Measurements from ENCODE around the gene PTPRN2. TPM values are rescaled to one million over a fixed set of nuclear protein-coding genes. Genes with fewer than 3 reads are reported as not detected.

PTPRN2 gene
- total RNA-seq, 1 experiment from 2014 or later, result 2.1 TPM

DNA sequence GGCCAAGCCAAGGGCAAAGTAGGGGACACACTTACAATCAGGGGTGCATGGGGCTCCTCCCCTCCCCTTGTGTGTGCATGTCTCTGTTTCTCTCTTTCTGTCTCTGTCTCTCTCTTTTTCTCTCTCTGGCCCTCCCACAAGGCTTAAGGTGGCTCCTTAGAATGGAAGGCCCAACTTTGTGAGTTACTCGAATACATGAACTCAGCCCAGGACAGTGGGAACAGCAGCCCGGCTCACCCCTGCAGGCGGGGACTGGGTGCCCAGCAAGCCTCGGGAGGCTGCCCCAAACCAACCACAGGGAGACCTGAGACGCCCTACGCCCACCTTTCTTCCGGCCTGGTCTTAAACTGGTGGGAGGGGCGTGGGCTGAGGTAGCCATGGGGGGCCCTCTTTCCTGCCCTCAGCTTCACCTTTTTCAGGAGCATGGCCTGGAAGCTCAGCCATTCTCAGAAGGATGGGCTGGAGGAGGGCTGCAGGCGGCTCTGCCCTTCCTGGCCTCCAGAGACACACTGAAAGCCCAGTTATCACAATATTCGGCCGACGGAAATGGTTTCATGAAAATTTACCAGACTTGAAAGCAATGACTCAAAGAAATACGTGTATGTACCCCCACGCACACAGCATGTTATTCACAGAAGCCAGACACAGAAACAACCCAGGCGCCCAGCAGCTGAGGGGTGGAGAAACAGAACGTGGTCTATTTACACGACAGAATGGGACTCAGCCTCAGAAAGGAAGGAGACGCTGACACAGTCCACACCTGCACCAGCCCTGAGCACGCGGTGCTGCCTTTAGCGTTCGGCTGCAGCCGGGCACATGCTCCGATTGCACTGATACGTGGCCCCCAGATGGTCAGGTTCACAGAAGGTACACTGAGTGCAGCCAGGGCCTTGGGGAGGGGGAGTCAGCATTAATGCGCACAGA lies 229.5 kb downstream of the PTPRN2 start:
- POLR2A ChIA-PET, result no interaction called here
- no peaks in the 10 kb centered on the region for H3K4me1 ChIP-seq (ENCODE audit: control insufficient read depth in 1 of 2, insufficient read depth in 2 of 2, low read length in 2 of 2)
- BruUV-seq (replicated peaks), result no TSS peak
- no peak overlapping the region for H3K4me2 ChIP-seq (ENCODE audit: low read length)
- TF ChIP-seq ZNF274 (IDR thresholded peaks at IDR 0.05; ENCODE audit: low read depth, low read length) (no peak), SRF (IDR thresholded peaks at IDR 0.05; ENCODE audit: low read depth) (no peak), MAX (IDR thresholded peaks at IDR 0.05) (no peak), CEBPB (IDR thresholded peaks at IDR 0.05; ENCODE audit: low read depth) (no peak), ATF3 (IDR thresholded peaks at IDR 0.05) (no peak), JUND (IDR thresholded peaks at IDR 0.05) (no peak), EZH2phosphoT487 (IDR thresholded peaks at IDR 0.05; ENCODE audit: borderline replicate concordance) (no peak), FOSL1 (IDR thresholded peaks at IDR 0.05; ENCODE audit: low read depth) (no peak), YY1 (IDR thresholded peaks at IDR 0.05; ENCODE audit: extremely low read depth, insufficient replicate concordance, low read depth, low read length) (no peak), POLR2A (IDR thresholded peaks at IDR 0.05; ENCODE audit: borderline replicate concordance, extremely low read depth, insufficient read depth, insufficient read length) (no peak), ELF1 (IDR thresholded peaks at IDR 0.05; ENCODE audit: borderline replicate concordance, low read depth) (no peak), TCF7L2 (IDR thresholded peaks at IDR 0.05; ENCODE audit: borderline replicate concordance, extremely low read depth, insufficient read depth, insufficient read length) (no peak), SIN3A (IDR thresholded peaks at IDR 0.05; ENCODE audit: low read depth) (no peak), EGR1 (IDR thresholded peaks at IDR 0.05; ENCODE audit: low read depth) (no peak), ZFX (IDR thresholded peaks at IDR 0.05) (no peak)
- TF ChIP-seq, protein P1, sequence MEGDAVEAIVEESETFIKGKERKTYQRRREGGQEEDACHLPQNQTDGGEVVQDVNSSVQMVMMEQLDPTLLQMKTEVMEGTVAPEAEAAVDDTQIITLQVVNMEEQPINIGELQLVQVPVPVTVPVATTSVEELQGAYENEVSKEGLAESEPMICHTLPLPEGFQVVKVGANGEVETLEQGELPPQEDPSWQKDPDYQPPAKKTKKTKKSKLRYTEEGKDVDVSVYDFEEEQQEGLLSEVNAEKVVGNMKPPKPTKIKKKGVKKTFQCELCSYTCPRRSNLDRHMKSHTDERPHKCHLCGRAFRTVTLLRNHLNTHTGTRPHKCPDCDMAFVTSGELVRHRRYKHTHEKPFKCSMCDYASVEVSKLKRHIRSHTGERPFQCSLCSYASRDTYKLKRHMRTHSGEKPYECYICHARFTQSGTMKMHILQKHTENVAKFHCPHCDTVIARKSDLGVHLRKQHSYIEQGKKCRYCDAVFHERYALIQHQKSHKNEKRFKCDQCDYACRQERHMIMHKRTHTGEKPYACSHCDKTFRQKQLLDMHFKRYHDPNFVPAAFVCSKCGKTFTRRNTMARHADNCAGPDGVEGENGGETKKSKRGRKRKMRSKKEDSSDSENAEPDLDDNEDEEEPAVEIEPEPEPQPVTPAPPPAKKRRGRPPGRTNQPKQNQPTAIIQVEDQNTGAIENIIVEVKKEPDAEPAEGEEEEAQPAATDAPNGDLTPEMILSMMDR (IDR thresholded peaks at IDR 0.05 in 2 of 3, conservative IDR thresholded peaks at IDR 0.05 in 1 of 3; ENCODE audit: borderline replicate concordance in 1 of 3, insufficient read depth in 1 of 3, low read depth in 2 of 3, low read length in 2 of 3), result no peak
- H3K9me3 ChIP-seq (ENCODE audit: control insufficient read depth in 1 of 2, insufficient read depth in 1 of 2, low read depth in 1 of 2, low read length in 2 of 2), result no peaks in the 10 kb centered on the region
- no peak overlapping the region for H3K27ac ChIP-seq (ENCODE audit: low read depth, low read length)
- ATAC-seq (no peak), DNase-seq (ENCODE audit: low read depth, low spot score) (no peak)
- RAD21 ChIA-PET (ENCODE audit: low non-redundant PET in 1 of 2, low total read pairs in 2 of 2, uncharacterized antibody in 2 of 2, unreplicated experiment in 2 of 2), result no interaction called here
- H3K36me3 ChIP-seq (ENCODE audit: control insufficient read depth in 1 of 2, insufficient read depth in 2 of 2, low read length in 2 of 2), result no peaks in the 10 kb centered on the region
- H2AFZ ChIP-seq (ENCODE audit: low read depth, low read length, poor library complexity, severe bottlenecking), result no peak overlapping the region
- no peak overlapping the region for H3K4me3 ChIP-seq (replicated peaks in 1 of 2; ENCODE audit: low read depth in 1 of 2, low read length in 2 of 2)
- CTCF ChIA-PET, result no interaction called here
- H3K27me3 ChIP-seq (ENCODE audit: insufficient read depth, low read length), result no peaks in the 10 kb centered on the region
- intact Hi-C loops (cut with micrococcal nuclease), result loop anchor here (10.0 kb wide), 1 partner anchor 383 kb away; no protein-coding TSS in a partner anchor
- H3K9me2 ChIP-seq (ENCODE audit: insufficient read depth), result no peaks in the 10 kb centered on the region
- H3K79me2 ChIP-seq (ENCODE audit: insufficient read depth, low read length), result no peaks in the 10 kb centered on the region
- no peaks in the 10 kb centered on the region for H4K20me1 ChIP-seq (ENCODE audit: insufficient read depth)
- no peak overlapping the region for H3K9ac ChIP-seq (ENCODE audit: low read length)
